HL-60 (cell line): ENCODE results near the gene TOPAZ1.

ENCODE experiments used
- POLR2AphosphoS5 ChIP-seq: IDR thresholded peaks from 2 replicates; pipeline ENCODE4 v1.6.1; 2012; ENCODE audit warnings: low read depth
- TF ChIP-seq, protein P1 (sequence below): IDR thresholded peaks from one replicate; pipeline ENCODE4 v1.5.1; 2011; ENCODE audit warnings: low read length, control low read depth, inconsistent platforms; ENCODE audit not compliant: insufficient read depth

DNA sequence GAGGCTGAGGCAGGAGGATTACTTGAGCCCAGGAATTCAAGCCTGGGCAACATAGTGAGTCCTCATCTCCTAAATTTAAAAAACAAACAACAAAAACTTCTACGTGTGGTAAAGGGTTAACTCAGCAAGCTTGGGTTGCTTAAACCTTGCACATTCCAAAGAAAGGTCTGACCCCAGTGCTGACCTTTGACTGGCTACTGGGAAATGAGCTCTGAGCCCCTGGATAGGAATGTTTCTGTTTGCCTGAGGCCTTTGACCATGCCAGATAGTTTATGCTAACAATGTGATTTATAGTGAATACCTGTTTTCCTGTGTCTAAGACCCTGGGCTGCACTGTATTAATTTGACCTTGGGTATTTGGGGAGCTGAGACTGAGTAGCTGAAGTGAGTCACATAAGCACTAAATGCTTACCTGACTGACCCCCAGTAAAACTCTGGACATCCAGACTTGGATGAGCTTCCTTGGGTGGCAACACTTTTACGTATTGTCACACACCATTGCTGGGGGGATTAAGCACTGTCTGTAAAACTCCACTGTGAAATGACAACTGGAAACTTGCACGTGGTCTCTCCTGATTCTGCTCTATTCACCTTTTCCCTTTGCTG is 117.6 kb downstream of the TOPAZ1 start:
- no peak for TF ChIP-seq POLR2AphosphoS5
- TF ChIP-seq, protein P1, sequence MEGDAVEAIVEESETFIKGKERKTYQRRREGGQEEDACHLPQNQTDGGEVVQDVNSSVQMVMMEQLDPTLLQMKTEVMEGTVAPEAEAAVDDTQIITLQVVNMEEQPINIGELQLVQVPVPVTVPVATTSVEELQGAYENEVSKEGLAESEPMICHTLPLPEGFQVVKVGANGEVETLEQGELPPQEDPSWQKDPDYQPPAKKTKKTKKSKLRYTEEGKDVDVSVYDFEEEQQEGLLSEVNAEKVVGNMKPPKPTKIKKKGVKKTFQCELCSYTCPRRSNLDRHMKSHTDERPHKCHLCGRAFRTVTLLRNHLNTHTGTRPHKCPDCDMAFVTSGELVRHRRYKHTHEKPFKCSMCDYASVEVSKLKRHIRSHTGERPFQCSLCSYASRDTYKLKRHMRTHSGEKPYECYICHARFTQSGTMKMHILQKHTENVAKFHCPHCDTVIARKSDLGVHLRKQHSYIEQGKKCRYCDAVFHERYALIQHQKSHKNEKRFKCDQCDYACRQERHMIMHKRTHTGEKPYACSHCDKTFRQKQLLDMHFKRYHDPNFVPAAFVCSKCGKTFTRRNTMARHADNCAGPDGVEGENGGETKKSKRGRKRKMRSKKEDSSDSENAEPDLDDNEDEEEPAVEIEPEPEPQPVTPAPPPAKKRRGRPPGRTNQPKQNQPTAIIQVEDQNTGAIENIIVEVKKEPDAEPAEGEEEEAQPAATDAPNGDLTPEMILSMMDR = no peak
